Measurements from ENCODE around the gene CORIN. TPM values are rescaled to one million over a fixed set of nuclear protein-coding genes. Genes with fewer than 3 reads are reported as not detected.

The CORIN gene, protein sequence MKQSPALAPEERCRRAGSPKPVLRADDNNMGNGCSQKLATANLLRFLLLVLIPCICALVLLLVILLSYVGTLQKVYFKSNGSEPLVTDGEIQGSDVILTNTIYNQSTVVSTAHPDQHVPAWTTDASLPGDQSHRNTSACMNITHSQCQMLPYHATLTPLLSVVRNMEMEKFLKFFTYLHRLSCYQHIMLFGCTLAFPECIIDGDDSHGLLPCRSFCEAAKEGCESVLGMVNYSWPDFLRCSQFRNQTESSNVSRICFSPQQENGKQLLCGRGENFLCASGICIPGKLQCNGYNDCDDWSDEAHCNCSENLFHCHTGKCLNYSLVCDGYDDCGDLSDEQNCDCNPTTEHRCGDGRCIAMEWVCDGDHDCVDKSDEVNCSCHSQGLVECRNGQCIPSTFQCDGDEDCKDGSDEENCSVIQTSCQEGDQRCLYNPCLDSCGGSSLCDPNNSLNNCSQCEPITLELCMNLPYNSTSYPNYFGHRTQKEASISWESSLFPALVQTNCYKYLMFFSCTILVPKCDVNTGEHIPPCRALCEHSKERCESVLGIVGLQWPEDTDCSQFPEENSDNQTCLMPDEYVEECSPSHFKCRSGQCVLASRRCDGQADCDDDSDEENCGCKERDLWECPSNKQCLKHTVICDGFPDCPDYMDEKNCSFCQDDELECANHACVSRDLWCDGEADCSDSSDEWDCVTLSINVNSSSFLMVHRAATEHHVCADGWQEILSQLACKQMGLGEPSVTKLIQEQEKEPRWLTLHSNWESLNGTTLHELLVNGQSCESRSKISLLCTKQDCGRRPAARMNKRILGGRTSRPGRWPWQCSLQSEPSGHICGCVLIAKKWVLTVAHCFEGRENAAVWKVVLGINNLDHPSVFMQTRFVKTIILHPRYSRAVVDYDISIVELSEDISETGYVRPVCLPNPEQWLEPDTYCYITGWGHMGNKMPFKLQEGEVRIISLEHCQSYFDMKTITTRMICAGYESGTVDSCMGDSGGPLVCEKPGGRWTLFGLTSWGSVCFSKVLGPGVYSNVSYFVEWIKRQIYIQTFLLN
- total RNA-seq = 0.09 TPM in 1 of 2 replicates, not detected in the other

GRCh38 chr4:47837908-47838294 lies at the start of gene CORIN:
Gene CORIN (minus strand): TSS chr4:47838067. CDS start chr4:47837949, 118 bp downstream.

Other genes starting within 250 kb of the CORIN start
- 4.6 and 5.9 TPM in 2 replicates for gene NFXL1, start 76.5 kb upstream of the CORIN start, total RNA-seq
- not detected in 2 replicates for gene CNGA1, start 178.6 kb upstream of the CORIN start, total RNA-seq
- under 0.01 TPM in 2 replicates for gene NIPAL1, start 178.7 kb upstream of the CORIN start, total RNA-seq

All from smooth muscle cell of bladder (primary cell).